SK-N-SH (cell line): Measurements from ENCODE around the gene ZNF239. TPM values are rescaled to one million over a fixed set of nuclear protein-coding genes. Genes with fewer than 3 reads are reported as not detected.

Experiments
- CTCF ChIA-PET: fragments of 300-600, 350-600 bp; formaldehyde crosslinking; extraction: SDS; loops from one replicate; lab custom pipeline; 2021; lab: Yijun Ruan, JAX
- POLR2A ChIA-PET: fragments of 350-600 bp; sonication (Branson Sonifier 250); formaldehyde crosslinking; extraction: SDS; loops from one replicate; lab custom pipeline; 2020; ENCODE audit warnings: antibody characterized with exemption, inconsistent platforms; lab: Yijun Ruan, JAX
- DNase-seq: peaks from one replicate; pipeline ENCODE4 v3.0.0; 2012
- H2AFZ ChIP-seq: fragments of 200-600 bp; sonication (generic); 2 replicates; pipeline ENCODE4 v1.8.1; 2016; ENCODE audit warnings: antibody characterized with exemption, mild to moderate bottlenecking, low read depth
- H3F3A ChIP-seq: fragments of 200-600 bp; sonication (generic); replicated peaks from 2 replicates; pipeline ENCODE3; 2016; ENCODE audit warnings: antibody characterized with exemption, mild to moderate bottlenecking; ENCODE audit not compliant: insufficient read depth
- H3K27ac ChIP-seq, 2 experiments: fragments of 200-500 bp in 1 of 2; fragments of 200-600 bp in 1 of 2; sonication (Bioruptor generic) in 1 of 2; sonication (generic), shearing (Covaris generic) in 1 of 2; 2 replicates each; pipeline versions ENCODE4 v1.5.1 to v1.6.1; 2014 to 2016; ENCODE audit warnings: low read depth in 2 of 2, inconsistent platforms in 1 of 2, low read length in 1 of 2, mild to moderate bottlenecking in 1 of 2, mixed read lengths in 1 of 2
- H3K27me3 ChIP-seq: fragments of 200-600 bp; sonication (generic), shearing (Covaris generic); 2 replicates; pipeline ENCODE4 v1.6.1; 2016; ENCODE audit warnings: mixed run types; ENCODE audit not compliant: insufficient read depth
- H3K36me3 ChIP-seq, 2 experiments: fragments of 200-500 bp in 1 of 2; fragments of 200-600 bp in 1 of 2; sonication (Bioruptor generic) in 1 of 2; sonication (generic) in 1 of 2; replicated peaks in 1 of 2; 2 replicates each; pipeline versions ENCODE3 to v1.5.1; 2014 to 2016; ENCODE audit warnings: low read length in 1 of 2, mild to moderate bottlenecking in 1 of 2; ENCODE audit not compliant: insufficient read depth in 2 of 2, control insufficient read depth in 1 of 2
- H3K4me1 ChIP-seq, 2 experiments: fragments of 200-500 bp in 1 of 2; fragments of 200-600 bp in 1 of 2; sonication (Bioruptor generic) in 1 of 2; sonication (generic), shearing (Covaris generic) in 1 of 2; 2 replicates each; pipeline versions ENCODE4 v1.5.1 to v1.6.1; 2014 to 2016; ENCODE audit warnings: low read depth in 1 of 2, low read length in 1 of 2, mixed run types in 1 of 2; ENCODE audit not compliant: insufficient read depth in 2 of 2, control insufficient read depth in 1 of 2
- H3K4me2 ChIP-seq: fragments of 200-600 bp; sonication (generic), shearing (Covaris generic); 2 replicates; pipeline ENCODE4 v1.6.1; 2017; ENCODE audit warnings: mixed run types
- H3K4me3 ChIP-seq, 2 experiments: fragments of 200-500 bp in 1 of 2; fragments of 200-600 bp in 1 of 2; sonication (Bioruptor generic) in 1 of 2; sonication (generic), shearing (Covaris generic) in 1 of 2; 2 replicates each; pipeline versions ENCODE4 v1.5.1 to v1.8.1; 2014 to 2016; ENCODE audit warnings: low read depth in 2 of 2, inconsistent platforms in 1 of 2, low read length in 1 of 2, mild to moderate bottlenecking in 1 of 2, mixed read lengths in 1 of 2, moderate library complexity in 1 of 2
- H3K79me2 ChIP-seq: fragments of 200-600 bp; sonication (generic); 2 replicates; pipeline ENCODE4 v1.8.1; 2017; ENCODE audit warnings: mild to moderate bottlenecking; ENCODE audit not compliant: insufficient read depth
- H3K9ac ChIP-seq: fragments of 200-600 bp; sonication (generic); 2 replicates; pipeline ENCODE4 v1.6.1; 2017; ENCODE audit warnings: mixed run types
- H3K9me2 ChIP-seq: fragments of 200-600 bp; sonication (generic); 2 replicates; pipeline ENCODE4 v1.6.1; 2017; ENCODE audit warnings: mixed run types
- H3K9me3 ChIP-seq: fragments of 200-600 bp; sonication (generic); 2 replicates; pipeline ENCODE4 v1.6.1; 2017; ENCODE audit warnings: mixed run types, mild to moderate bottlenecking, moderate library complexity
- H4K20me1 ChIP-seq: fragments of 200-600 bp; sonication (generic); 2 replicates; pipeline ENCODE4 v1.6.1; 2017; ENCODE audit warnings: mild to moderate bottlenecking, mixed run types; ENCODE audit not compliant: insufficient read depth
- CHD2 ChIP-seq: fragments of 150-350 bp; IDR thresholded peaks from 2 replicates; pipeline ENCODE4 v1.6.1; 2018; ENCODE audit warnings: low read length; ENCODE audit not compliant: partially characterized antibody
- CTCF ChIP-seq: fragments of 200-600 bp; sonication (generic); IDR thresholded peaks from 2 replicates; pipeline ENCODE4 v1.6.1; 2017; ENCODE audit warnings: antibody characterized with exemption, mild to moderate bottlenecking, moderate library complexity
- ELF1 ChIP-seq: IDR thresholded peaks from 2 replicates; pipeline ENCODE4 v1.4.0; 2012
- EZH2phosphoT487 ChIP-seq: fragments of 200-600 bp; sonication (generic); IDR thresholded peaks from 2 replicates; pipeline ENCODE4 v1.6.1; 2017; ENCODE audit warnings: low read depth, mixed run types, mild to moderate bottlenecking, antibody characterized with exemption, moderate library complexity, borderline replicate concordance
- FOXJ3 ChIP-seq: sonication (generic); formaldehyde crosslinking; IDR thresholded peaks from 2 replicates; pipeline ENCODE4 v1.5.1; 2020; ENCODE audit warnings: mild to moderate bottlenecking, missing genetic modification reagents
- GABPA ChIP-seq: IDR thresholded peaks from 2 replicates; pipeline ENCODE4 v1.4.0; 2012; ENCODE audit warnings: low read depth, mild to moderate bottlenecking
- IRF3 ChIP-seq: fragments of 150-350 bp; IDR thresholded peaks from 2 replicates; pipeline ENCODE4 v1.6.1; 2016; ENCODE audit warnings: mild to moderate bottlenecking, low read depth, low read length
- MAX ChIP-seq: IDR thresholded peaks from 2 replicates; pipeline ENCODE4 v1.4.0; 2012; ENCODE audit warnings: low read depth
- MEF2A ChIP-seq: IDR thresholded peaks from 2 replicates; pipeline ENCODE4 v1.4.0; 2012; ENCODE audit warnings: low read depth, borderline replicate concordance
- NFIC ChIP-seq: IDR thresholded peaks from 2 replicates; pipeline ENCODE4 v1.4.0; 2012; ENCODE audit warnings: borderline replicate concordance
- RCOR1 ChIP-seq: fragments of 150-350 bp; IDR thresholded peaks from 2 replicates; pipeline ENCODE4 v1.6.1; 2017; ENCODE audit warnings: antibody characterized with exemption, low read length
- RFX5 ChIP-seq: IDR thresholded peaks from 2 replicates; pipeline ENCODE4 v1.6.1; 2012; ENCODE audit warnings: mild to moderate bottlenecking, improper control_type of control experiment, low read length
- RXRA ChIP-seq: IDR thresholded peaks from 2 replicates; pipeline ENCODE4 v1.4.0; 2012; ENCODE audit warnings: low read depth, mild to moderate bottlenecking, borderline replicate concordance
- SMC3 ChIP-seq: IDR thresholded peaks from 2 replicates; pipeline ENCODE4 v1.6.1; 2012; ENCODE audit warnings: low read depth, low read length, improper control_type of control experiment
- TAF1 ChIP-seq: IDR thresholded peaks from 2 replicates; pipeline ENCODE4 v1.6.1; 2012; ENCODE audit warnings: low read depth, mild to moderate bottlenecking, low read length, moderate library complexity, borderline replicate concordance
- TCF12 ChIP-seq: IDR thresholded peaks from 2 replicates; pipeline ENCODE4 v1.4.0; 2012
- USF1 ChIP-seq: IDR thresholded peaks from 2 replicates; pipeline ENCODE4 v1.4.0; 2012; ENCODE audit warnings: low read depth, borderline replicate concordance
- polyA plus RNA-seq, 3 experiments: library from polyadenylated mRNA; depleted of rRNA; stranded (reverse); fragments of >200 nt; gene quantifications; 2 replicates each; pipeline ENCODE4 v1.2.3, GENCODE V29; 2012

The ZNF239 gene
- polyA plus RNA-seq, 1 of the 3 experiments (the other 2 are of a cell fraction): 11.4 TPM

GRCh38 chr10:43569681-43570080, 4.7 kb downstream of the ZNF239 start:
- Histone ChIP-seq H4K20me1 (no peaks in the 10 kb centered on the region), H3K9ac (no peak overlapping the region), H3K9me3 (no peaks in the 10 kb centered on the region), H3K4me2 (no peak overlapping the region), H3K4me3 (no peak overlapping the region), H3K36me3 (peaks cover 21 to 44% of the 10 kb centered on the region in 2 experiments), H2AFZ (no peak overlapping the region), H3K27ac (no peak overlapping the region), H3F3A (no peaks in the 10 kb centered on the region), H3K79me2 (no peaks in the 10 kb centered on the region), H3K4me1 (peaks cover 0 to 7% of the 10 kb centered on the region in 2 experiments; a peak in 2 of 4 replicates), H3K9me2 (no peaks in the 10 kb centered on the region)
- ChIA-PET POLR2A (no interaction called here), CTCF (no interaction called here)
- no peak for DNase-seq
- no peak for TF ChIP-seq CTCF
- no peak for TF ChIP-seq TAF1
- TF ChIP-seq TCF12: no peak
- no peak for TF ChIP-seq MEF2A
- TF ChIP-seq NFIC: no peak
- TF ChIP-seq EZH2phosphoT487: no peak
- TF ChIP-seq IRF3: no peak
- TF ChIP-seq FOXJ3: no peak
- no peak for TF ChIP-seq ELF1
- no peak for TF ChIP-seq USF1
- no peak for TF ChIP-seq GABPA
- no peak for TF ChIP-seq RXRA
- no peak for TF ChIP-seq SMC3
- no peak for TF ChIP-seq MAX
- no peak for TF ChIP-seq RFX5
- TF ChIP-seq RCOR1: no peak
- no peak for TF ChIP-seq CHD2
- TF ChIP-seq, all 33 proteins: peak for 0
- no peaks in the 10 kb centered on the region for H3K27me3 ChIP-seq
